ENCODE measurements around the gene OR2S2.

GRCh38 chr9:35958104-35958837 is at the start of gene OR2S2:
- TF ChIP-seq POLR2A (IDR thresholded peaks at IDR 0.05) = no peak
- TF ChIP-seq CTCF (IDR thresholded peaks at IDR 0.05) = no peak

All from lower leg skin (tissue), 3 donors.